ENCODE data around the gene PHKA1.
A peak's percentile ranks its signal among the peaks of the same experiment; 100 is the strongest.
"Not testable (repeated sequence)": the region's sequence is repeated elsewhere in the genome, so short reads cannot be mapped to it uniquely, and the experiment has no call there.

The PHKA1 gene

GRCh38 chrX:72713599-72714477 lies at the start of gene PHKA1:
TSS of gene PHKA1 (minus strand) at chrX:72714306. CDS start at chrX:72713880, 426 bp downstream.
- DNase-seq (ENCODE audit: low spot score in 2 of 2) (peak; percentile 2 to 56), ATAC-seq (peak; percentile 84)
- not testable (repeated sequence) for H3K36me3 Mint-ChIP-seq, H3K27ac Mint-ChIP-seq, H3K9me3 Mint-ChIP-seq
- Mint-ChIP-seq H3K4me3 (peak within 1 kb of the TSS; percentile 63), H3K4me1 (peaks cover 14% of the 10 kb centered on the region)

DNA sequence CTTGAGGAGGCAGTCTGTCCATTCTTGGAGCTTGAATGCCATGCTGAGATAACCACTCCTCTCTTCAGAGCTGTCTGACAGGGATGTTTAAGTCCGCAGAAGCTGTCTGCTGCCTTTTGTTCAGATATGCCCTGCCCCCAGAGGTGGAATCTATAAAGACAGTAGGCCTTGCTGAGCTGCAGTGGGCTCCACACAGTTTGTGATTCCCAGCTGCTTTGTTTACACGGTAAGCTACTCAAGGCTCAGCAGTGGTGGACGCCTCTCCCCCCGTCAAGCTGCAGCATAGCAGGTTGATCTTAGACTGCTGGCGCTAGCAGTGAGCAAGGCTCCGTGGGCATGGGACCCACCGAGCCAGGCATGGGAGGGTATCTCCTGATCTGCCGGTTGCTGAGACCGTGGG lies 46.3 kb upstream of the PHKA1 start:
- H3K4me1 Mint-ChIP-seq; H3K4me3 Mint-ChIP-seq; H3K27ac Mint-ChIP-seq; H3K36me3 Mint-ChIP-seq; H3K9me3 Mint-ChIP-seq; DNase-seq (ENCODE audit: low spot score in 2 of 2); ATAC-seq: not testable (repeated sequence)

DNA sequence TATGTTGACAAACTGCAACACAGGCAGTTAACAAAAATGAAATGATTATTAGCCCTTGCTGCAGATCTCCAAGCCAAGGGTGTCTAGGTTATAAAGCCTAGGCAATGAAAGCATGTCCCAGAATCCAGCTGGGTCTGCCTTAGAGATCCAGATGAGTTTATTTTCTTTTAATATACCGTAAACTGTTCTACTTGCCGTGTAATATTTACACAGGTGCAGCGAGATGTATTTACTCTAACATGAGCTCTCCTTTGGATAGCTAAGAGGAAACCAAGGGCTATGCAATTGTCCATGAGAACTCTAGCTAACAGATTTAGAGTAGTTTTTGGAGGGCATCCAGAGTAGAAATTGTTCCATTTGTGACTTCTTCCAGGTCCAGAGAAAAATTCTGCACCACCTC lies 34.4 kb upstream of the PHKA1 start:
- not testable (repeated sequence) for H3K4me3 Mint-ChIP-seq; H3K9me3 Mint-ChIP-seq; H3K36me3 Mint-ChIP-seq; H3K4me1 Mint-ChIP-seq; H3K27ac Mint-ChIP-seq; DNase-seq (ENCODE audit: low spot score in 2 of 2); ATAC-seq

- H3K27ac Mint-ChIP-seq; H3K36me3 Mint-ChIP-seq; ATAC-seq; H3K9me3 Mint-ChIP-seq; H3K4me1 Mint-ChIP-seq; H3K4me3 Mint-ChIP-seq; DNase-seq (ENCODE audit: low spot score in 2 of 2): not testable (repeated sequence)
Measured at GRCh38 chrX:72745546-72745945, 31.4 kb upstream of the PHKA1 start.

- Mint-ChIP-seq H3K36me3 (no peaks in the 10 kb centered on the region), H3K4me3 (no peak overlapping the region), H3K27ac (no peak overlapping the region), H3K4me1 (no peaks in the 10 kb centered on the region), H3K9me3 (no peaks in the 10 kb centered on the region)
- DNase-seq (ENCODE audit: low spot score in 2 of 2) (no peak), ATAC-seq (no peak)
Measured at GRCh38 chrX:72735561-72735960, 21.5 kb upstream of the PHKA1 start.

- H3K36me3 Mint-ChIP-seq; H3K4me3 Mint-ChIP-seq; H3K4me1 Mint-ChIP-seq; DNase-seq (ENCODE audit: low spot score in 2 of 2); H3K27ac Mint-ChIP-seq; H3K9me3 Mint-ChIP-seq; ATAC-seq: not testable (repeated sequence)
Measured at GRCh38 chrX:72733636-72734035, 19.5 kb upstream of the PHKA1 start.

GRCh38 chrX:72727846-72728245 lies 13.7 kb upstream of the PHKA1 start:
- no peak for ATAC-seq
- H3K27ac Mint-ChIP-seq: no peak overlapping the region
- no peak overlapping the region for H3K4me3 Mint-ChIP-seq
- no peaks in the 10 kb centered on the region for H3K4me1 Mint-ChIP-seq
- no peaks in the 10 kb centered on the region for H3K36me3 Mint-ChIP-seq
- H3K9me3 Mint-ChIP-seq: no peaks in the 10 kb centered on the region
- DNase-seq (ENCODE audit: low spot score in 2 of 2): no peak

DNA sequence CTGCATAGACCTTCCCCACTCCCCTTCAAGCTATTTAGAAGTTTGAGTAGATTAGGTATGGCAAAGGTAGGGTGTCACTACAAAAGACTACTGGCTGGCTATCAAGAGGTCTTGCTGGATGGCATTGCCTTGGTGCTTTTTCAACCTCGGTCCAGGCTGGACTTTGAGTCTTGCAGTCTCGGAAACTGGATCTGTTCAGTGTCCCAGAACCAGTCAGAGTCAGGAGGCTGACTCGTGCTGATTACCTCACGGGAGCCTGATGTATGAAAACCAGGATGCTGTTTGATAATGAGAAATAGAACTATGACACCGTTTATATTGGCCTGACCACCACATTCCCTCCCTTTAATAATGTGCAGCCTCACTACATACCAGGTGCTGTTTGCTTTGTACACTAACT lies 2.7 kb upstream of the PHKA1 start:
- no peak for ATAC-seq
- no peak for DNase-seq (ENCODE audit: low spot score in 2 of 2)
- no peak overlapping the region for H3K4me3 Mint-ChIP-seq
- no peaks in the 10 kb centered on the region for H3K9me3 Mint-ChIP-seq
- no peak overlapping the region for H3K27ac Mint-ChIP-seq
- H3K4me1 Mint-ChIP-seq: peaks cover 14% of the 10 kb centered on the region
- H3K36me3 Mint-ChIP-seq: no peaks in the 10 kb centered on the region

- Mint-ChIP-seq H3K27ac (no peak overlapping the region), H3K36me3 (no peaks in the 10 kb centered on the region), H3K4me1 (peaks cover 14% of the 10 kb centered on the region), H3K4me3 (no peak overlapping the region), H3K9me3 (no peaks in the 10 kb centered on the region)
- ATAC-seq (no peak), DNase-seq (ENCODE audit: low spot score in 2 of 2) (no peak)
Measured at GRCh38 chrX:72715546-72715945, 1.4 kb upstream of the PHKA1 start.

- no peak overlapping the region for H3K27ac Mint-ChIP-seq
- H3K9me3 Mint-ChIP-seq: no peaks in the 10 kb centered on the region
- ATAC-seq (no peak), DNase-seq (ENCODE audit: low spot score in 2 of 2) (no peak)
- H3K4me3 Mint-ChIP-seq: peak overlapping the region; percentile 63
- peaks cover 14% of the 10 kb centered on the region for H3K4me1 Mint-ChIP-seq
- no peaks in the 10 kb centered on the region for H3K36me3 Mint-ChIP-seq
Measured at GRCh38 chrX:72714478-72714916, 391 bp upstream of the PHKA1 start.

DNA sequence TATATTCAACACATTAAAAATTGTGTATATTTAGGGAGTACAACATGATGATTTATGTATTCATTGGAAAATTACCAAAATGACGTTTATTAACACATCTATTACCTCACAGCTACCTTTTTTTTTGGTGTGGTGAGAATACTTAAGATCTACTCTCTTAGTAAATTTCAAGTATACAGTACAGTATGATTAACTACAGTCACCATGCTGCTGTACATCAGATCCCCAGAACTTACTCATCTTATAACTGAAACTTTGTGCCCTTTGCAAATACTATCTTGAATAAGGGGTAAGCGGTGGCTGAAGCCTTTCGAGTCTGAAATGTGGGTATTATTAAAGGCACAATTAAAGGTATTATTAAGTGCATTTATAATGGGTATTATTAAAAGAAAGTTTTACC lies 976 bp downstream of the PHKA1 start:
- H3K27ac Mint-ChIP-seq: no peak overlapping the region
- H3K4me3 Mint-ChIP-seq: peak overlapping the region; percentile 63
- ATAC-seq (peak; percentile 77), DNase-seq (ENCODE audit: low spot score in 2 of 2) (no peak)
- H3K36me3 Mint-ChIP-seq: no peaks in the 10 kb centered on the region
- peaks cover 14% of the 10 kb centered on the region for H3K4me1 Mint-ChIP-seq
- H3K9me3 Mint-ChIP-seq: no peaks in the 10 kb centered on the region

DNA sequence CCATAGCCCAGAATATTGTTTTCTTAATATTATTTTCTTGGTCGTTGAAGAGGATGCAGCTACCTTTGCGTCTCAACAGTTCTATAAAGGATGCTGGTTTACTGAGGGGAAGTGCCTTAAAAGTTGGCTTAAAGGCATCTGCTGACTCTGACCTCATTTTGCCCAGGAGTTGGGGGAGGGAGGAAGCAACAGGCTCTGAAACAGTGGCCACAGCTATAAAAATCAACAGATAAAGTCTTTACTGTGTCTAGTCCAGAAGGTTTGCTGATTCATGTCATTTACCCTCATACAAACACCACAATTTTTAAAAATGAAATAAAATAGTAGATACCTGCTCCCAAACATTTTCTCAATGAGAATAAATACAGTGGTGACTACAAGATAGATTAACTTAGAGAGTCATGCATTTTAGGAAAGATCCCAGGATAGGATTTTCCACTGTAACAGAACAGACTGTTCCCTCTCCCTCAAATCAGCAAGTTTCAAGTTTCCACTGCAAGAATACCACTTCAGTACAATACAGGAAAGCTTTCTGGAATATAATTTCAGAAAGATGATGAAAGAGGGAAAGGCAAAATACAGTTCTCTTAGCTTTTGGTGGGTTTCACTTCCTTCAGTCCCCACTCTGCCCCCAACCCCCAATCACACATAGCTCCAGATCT lies 1.9 kb downstream of the PHKA1 start:
- Mint-ChIP-seq H3K36me3 (no peaks in the 10 kb centered on the region), H3K4me3 (no peak overlapping the region), H3K9me3 (no peaks in the 10 kb centered on the region), H3K4me1 (peaks cover 14% of the 10 kb centered on the region), H3K27ac (no peak overlapping the region)
- DNase-seq (ENCODE audit: low spot score in 2 of 2): no peak
- ATAC-seq: no peak

GRCh38 chrX:72705814-72706213 lies 8.3 kb downstream of the PHKA1 start:
- Mint-ChIP-seq H3K36me3 (no peaks in the 10 kb centered on the region), H3K27ac (no peak overlapping the region), H3K4me3 (no peak overlapping the region), H3K9me3 (no peaks in the 10 kb centered on the region), H3K4me1 (no peaks in the 10 kb centered on the region)
- ATAC-seq: no peak
- no peak for DNase-seq (ENCODE audit: low spot score in 2 of 2)

GRCh38 chrX:72705111-72705510 lies 9.0 kb downstream of the PHKA1 start:
- Mint-ChIP-seq H3K4me1 (no peaks in the 10 kb centered on the region), H3K36me3 (no peaks in the 10 kb centered on the region), H3K9me3 (no peaks in the 10 kb centered on the region), H3K4me3 (no peak overlapping the region), H3K27ac (no peak overlapping the region)
- DNase-seq (ENCODE audit: low spot score in 2 of 2) (no peak), ATAC-seq (no peak)

- Mint-ChIP-seq H3K27ac (no peak overlapping the region), H3K4me3 (no peak overlapping the region), H3K9me3 (no peaks in the 10 kb centered on the region), H3K36me3 (no peaks in the 10 kb centered on the region), H3K4me1 (no peaks in the 10 kb centered on the region)
- ATAC-seq (no peak), DNase-seq (ENCODE audit: low spot score in 2 of 2) (no peak)
Measured at GRCh38 chrX:72694170-72694569, 19.9 kb downstream of the PHKA1 start.

DNA sequence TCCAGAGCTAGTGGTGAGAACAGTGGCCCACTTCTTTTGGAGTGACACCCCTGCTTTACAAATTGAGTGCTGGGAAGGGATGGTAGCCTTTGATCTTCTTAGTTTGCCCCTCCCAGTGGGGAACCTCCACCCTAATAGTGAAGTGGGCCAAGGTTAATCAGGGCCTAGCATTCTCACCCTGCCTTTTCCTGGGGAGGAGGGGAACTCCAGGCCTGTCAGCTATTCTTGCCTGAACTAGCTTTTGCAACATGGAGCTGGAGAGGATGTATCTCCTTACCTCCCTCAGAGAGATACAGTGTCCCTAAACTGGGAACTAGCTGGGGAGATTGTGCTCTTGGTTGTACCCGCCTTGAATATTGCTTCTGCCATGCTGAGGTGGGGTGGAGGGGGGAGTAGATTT lies 20.6 kb downstream of the PHKA1 start:
- DNase-seq (ENCODE audit: low spot score in 2 of 2) (no peak), ATAC-seq (no peak)
- H3K4me1 Mint-ChIP-seq: no peaks in the 10 kb centered on the region
- H3K4me3 Mint-ChIP-seq: no peak overlapping the region
- no peaks in the 10 kb centered on the region for H3K36me3 Mint-ChIP-seq
- H3K27ac Mint-ChIP-seq: no peak overlapping the region
- no peaks in the 10 kb centered on the region for H3K9me3 Mint-ChIP-seq

Measured in stimulated activated effector memory CD8-positive, alpha-beta T cell treated with anti-CD3 and anti-CD28 coated beads, Interleukin-12 subunit alpha, Interleukin-12 subunit beta, amount 100 ng/mL, for 72 hours (primary cell).